HG03139 (cell line): Measurements from ENCODE around the gene SDK1.

ENCODE experiments used
- ATAC-seq: cut with Tn5 transposase; IDR thresholded peaks from one replicate; pipeline ENCODE4 v1.9.1; 2021; ENCODE audit not compliant: unreplicated experiment

SDK1 gene

GRCh38 chr7:3517344-3517743, 216.3 kb downstream of the SDK1 start:
- no peak for ATAC-seq

- ATAC-seq, result no peak
These were observed 217.5 kb downstream of the SDK1 start for GRCh38 chr7:3518546-3518945.

- ATAC-seq, result no peak
These were observed 219.2 kb downstream of the SDK1 start for GRCh38 chr7:3520206-3520605.

- ATAC-seq, result no peak
These were observed 226.6 kb downstream of the SDK1 start for GRCh38 chr7:3527496-3528124.

- ATAC-seq, result no peak
These were observed 232.0 kb downstream of the SDK1 start for GRCh38 chr7:3533040-3533439.

GRCh38 chr7:3537210-3537875, 236.3 kb downstream of the SDK1 start:
- ATAC-seq, result no peak

GRCh38 chr7:3538041-3538440, 237.0 kb downstream of the SDK1 start:
- no peak for ATAC-seq

- ATAC-seq, result no peak
These were observed 239.6 kb downstream of the SDK1 start for GRCh38 chr7:3540456-3541220.

- ATAC-seq, result no peak
These were observed 243.2 kb downstream of the SDK1 start for GRCh38 chr7:3544202-3544601.

GRCh38 chr7:3548815-3549214, 247.8 kb downstream of the SDK1 start:
- no peak for ATAC-seq

GRCh38 chr7:3549601-3550000, 248.5 kb downstream of the SDK1 start:
- no peak for ATAC-seq

GRCh38 chr7:3551536-3551935, 250.5 kb downstream of the SDK1 start:
- no peak for ATAC-seq

- ATAC-seq, result no peak
These were observed 251.4 kb downstream of the SDK1 start for GRCh38 chr7:3552499-3552898.

GRCh38 chr7:3558400-3558799, 257.3 kb downstream of the SDK1 start:
- no peak for ATAC-seq

- ATAC-seq, result no peak
These were observed 258.2 kb downstream of the SDK1 start for GRCh38 chr7:3559278-3559677.

GRCh38 chr7:3560495-3560894, 259.4 kb downstream of the SDK1 start:
- no peak for ATAC-seq

- no peak for ATAC-seq
These were observed 260.9 kb downstream of the SDK1 start for GRCh38 chr7:3561932-3562331.

- ATAC-seq, result no peak
These were observed 263.2 kb downstream of the SDK1 start for GRCh38 chr7:3564231-3564630.

GRCh38 chr7:3568516-3568915, 267.5 kb downstream of the SDK1 start:
- no peak for ATAC-seq

GRCh38 chr7:3569643-3570042, 268.6 kb downstream of the SDK1 start:
- ATAC-seq, result no peak

GRCh38 chr7:3573151-3573550, 272.1 kb downstream of the SDK1 start:
- ATAC-seq, result no peak

- ATAC-seq, result no peak
These were observed 273.3 kb downstream of the SDK1 start for GRCh38 chr7:3574386-3574785.
